HTERT RPE-1 (cell line): ENCODE results near the gene FXYD4.

Experiments used
- in situ Hi-C: fragments of 300-500 bp; cut with MboI; formaldehyde crosslinking; loops from 4 replicates; pipeline ENCODE4 v1.14.3; 2020; ENCODE audit warnings: low sequenced_read_pairs

FXYD4 gene

DNA sequence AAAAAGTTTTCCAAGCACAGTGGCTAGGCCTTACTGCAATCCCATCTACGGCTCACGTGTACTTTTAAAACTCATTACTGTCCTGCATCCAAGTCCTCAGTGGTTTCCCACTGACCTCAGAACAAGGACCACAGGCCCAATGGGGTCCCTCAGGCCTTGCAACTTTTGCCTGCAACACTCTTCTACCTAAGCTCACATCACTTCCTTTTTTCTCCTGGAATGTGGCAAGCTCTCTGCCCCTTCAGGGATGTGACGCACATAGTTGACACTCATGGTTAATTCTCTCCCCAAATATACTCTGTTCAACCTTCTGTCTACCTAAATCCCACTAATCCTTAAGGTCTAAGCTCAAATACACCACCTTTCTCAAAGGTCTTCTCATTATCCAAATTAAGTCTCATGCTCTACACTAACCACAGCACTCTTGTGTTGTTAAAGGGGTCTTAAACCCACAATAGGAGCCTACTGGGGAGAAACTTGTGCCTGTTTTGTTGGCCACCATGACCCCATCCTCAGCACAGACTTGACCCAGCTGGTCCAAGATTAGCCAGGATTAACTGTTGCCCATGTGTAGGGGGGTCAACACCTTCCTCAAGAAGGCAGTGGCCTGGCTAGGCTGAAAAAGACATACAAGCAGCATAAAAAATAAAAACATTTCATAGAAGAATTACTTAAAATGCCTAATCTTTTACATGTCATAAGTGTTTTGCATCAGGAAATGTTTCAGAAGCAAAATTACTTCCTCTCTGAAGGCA is 22.3 kb downstream of the FXYD4 start:
- in situ Hi-C loops = no loop called here

- in situ Hi-C loops = no loop called here
Observed at GRCh38 chr10:43394868-43395267, 23.4 kb downstream of the FXYD4 start.

- in situ Hi-C loops = no loop called here
Observed at GRCh38 chr10:43395571-43396060, 24.2 kb downstream of the FXYD4 start.

DNA sequence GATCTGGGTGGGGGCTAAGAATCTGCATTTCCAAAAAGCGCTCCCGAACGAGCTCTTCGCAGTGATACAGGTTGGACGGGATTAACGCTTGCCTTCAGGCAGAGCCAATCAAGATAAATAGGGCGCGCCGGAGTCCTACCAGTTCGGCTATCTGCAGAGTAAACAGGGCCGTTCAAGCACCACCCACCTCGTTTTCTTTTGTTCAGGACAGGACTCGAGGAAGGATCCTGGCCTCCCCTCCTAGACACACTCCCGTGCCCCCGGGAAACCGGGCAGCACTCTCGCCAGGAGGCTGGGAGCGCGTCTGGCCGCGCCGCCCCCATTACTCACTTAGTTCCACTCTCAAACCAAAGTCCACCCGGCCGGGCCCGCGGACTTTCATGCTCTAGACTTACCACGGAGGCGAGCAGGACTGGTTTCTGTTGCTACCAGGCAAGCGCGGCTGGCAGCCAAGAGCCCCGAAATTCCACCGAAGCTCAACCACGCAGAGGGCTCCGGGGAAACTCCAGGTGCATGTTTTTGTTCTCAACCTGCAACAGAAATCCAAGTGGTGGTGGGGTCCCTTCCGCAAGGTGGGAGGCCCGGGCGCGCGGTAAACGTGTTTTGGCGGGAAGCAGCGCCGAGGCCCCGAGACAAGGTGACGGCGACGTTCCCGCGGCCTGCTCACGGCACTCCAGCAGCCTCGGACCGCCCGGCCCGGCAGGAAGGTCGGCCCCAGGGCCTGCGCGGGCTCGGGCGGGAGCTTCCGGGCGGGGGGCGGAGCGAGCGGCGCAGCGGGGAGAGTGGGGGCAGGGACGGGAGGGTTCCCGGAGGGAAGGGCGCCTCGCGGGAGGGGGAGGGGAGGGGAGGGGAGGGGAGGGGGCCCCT is 24.9 kb downstream of the FXYD4 start:
- in situ Hi-C loops = no loop called here

DNA sequence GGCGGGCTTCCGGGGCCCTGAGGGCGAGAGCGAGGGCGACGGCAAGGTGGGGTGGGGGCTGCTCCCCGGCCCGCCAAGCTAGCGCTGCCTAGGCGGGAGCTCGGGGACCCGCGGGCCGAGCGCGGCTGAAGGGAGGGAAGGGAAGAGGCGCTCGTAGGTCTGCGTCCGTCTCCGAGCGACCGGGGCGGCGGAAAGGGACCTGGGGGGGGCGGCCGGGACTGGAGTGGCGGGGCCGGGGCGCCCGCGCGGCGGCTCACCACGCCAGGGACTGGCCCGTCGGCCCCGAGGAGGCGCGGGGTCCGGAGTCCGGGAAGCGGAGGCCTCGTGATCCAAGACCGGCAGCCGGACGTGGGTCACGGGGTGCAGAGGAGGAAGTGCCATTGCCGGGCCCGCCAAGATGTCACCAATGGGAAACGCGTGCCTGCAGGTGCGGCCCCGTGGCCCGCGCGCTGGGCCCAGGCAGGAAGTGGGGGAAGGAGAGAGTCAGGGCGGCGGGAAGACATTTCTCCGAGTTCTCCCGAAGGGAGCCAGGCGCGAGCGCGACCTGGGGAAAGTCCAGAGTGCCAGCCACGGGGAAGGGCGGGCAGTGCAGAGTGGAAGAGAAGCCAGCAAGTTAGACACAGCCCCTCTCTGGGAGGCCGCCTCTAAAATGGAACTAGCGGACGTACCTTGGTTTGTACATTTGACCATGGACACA is 25.6 kb downstream of the FXYD4 start:
- in situ Hi-C loops = no loop called here

DNA sequence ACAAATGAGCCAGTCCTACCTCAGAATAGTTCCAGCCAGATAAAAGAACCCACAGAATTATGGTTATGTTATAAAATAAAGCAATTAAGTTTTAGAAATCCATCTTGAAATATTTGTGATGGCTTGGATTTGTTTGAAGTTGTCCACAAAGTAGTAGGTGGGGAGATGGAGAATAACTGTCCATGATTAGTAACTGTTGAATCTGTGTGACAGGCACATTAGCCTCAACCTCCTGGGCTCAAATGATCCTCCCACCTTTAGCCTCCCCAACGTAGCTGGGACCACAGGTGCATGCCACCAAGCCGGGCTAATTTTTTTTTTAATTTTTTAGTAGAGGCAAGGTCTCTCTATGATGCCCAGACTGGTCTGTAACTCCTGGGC is 27.5 kb downstream of the FXYD4 start:
- in situ Hi-C loops = no loop called here

DNA sequence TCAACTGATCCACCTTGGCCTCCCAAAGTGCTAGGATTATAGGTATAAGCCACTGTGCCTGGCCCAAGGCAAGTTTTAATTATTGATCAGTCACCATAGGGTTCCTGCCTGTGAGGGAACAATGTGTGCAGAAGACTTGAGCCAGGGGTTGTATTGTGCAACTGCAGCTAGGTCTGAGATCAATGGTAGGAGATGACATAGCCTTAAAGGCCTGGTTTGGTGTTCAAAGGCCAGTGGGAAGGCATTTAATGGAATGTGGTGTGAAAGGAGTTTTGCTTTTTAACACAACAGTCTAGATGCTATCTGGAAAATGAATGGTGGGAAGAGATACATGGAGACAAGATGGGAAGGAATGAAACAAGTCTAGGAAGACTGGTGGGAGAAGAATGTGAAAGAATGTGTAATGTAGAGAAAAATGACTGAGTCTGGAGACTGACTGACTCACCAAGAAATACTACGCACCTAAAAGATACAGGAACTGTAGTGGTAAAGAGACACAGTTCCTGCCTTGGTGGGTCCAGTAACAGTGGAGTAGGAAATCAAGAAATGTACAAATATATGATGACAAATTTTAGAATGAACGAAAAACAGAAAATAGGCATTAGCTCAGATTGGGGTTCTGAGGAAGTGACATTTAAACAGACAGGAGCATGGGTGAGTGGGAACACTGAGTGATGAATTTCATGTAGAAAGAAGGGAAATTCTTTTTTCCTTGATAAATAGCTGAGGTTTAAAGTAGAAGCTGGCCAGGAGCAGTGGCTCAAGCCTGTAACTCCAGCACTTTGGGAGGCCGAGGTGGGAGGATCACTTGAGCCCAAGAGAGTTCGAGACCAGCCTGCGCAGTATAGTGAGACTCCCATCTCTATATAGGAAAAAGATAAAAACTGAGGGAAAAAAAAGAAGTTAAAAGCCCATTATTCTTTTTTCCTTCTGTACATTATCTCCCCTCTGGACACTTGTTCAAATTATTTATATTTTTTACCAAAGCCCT is 28.2 kb downstream of the FXYD4 start:
- in situ Hi-C loops = no loop called here

- in situ Hi-C loops = no loop called here
Observed at GRCh38 chr10:43401627-43402026, 30.2 kb downstream of the FXYD4 start.

GRCh38 chr10:43402176-43402575 is 30.7 kb downstream of the FXYD4 start:
- in situ Hi-C loops = no loop called here

DNA sequence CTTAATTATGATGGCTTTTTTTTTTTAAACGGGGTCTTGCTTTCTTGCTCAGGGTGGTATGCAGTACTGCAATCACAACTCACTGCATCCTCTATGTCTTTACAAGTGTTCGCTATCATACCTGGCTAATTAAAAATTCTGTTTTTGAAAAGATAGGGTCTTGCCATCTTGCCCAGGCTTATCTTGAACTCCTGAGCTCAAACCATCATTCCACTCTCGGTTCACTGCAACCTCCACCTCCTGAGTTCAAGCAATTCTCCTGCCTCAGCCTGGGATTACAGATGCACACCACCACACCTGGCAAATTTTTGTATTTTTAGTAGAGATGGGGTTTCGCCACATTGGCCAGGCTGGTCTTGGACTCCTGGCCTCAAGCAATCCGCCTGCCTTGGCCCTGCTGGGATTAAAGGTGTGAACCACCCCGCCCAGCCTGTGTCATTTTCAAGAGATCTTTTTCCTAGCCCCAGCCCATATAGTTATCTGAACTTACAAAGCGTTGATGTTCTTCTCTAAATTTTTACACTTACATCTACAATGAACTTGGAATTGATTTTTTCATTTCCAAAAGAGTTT is 31.5 kb downstream of the FXYD4 start:
- in situ Hi-C loops = no loop called here

- in situ Hi-C loops = no loop called here
Observed at GRCh38 chr10:43403911-43404703, 32.7 kb downstream of the FXYD4 start.

GRCh38 chr10:43404704-43405084 is 33.3 kb downstream of the FXYD4 start:
- in situ Hi-C loops = no loop called here

DNA sequence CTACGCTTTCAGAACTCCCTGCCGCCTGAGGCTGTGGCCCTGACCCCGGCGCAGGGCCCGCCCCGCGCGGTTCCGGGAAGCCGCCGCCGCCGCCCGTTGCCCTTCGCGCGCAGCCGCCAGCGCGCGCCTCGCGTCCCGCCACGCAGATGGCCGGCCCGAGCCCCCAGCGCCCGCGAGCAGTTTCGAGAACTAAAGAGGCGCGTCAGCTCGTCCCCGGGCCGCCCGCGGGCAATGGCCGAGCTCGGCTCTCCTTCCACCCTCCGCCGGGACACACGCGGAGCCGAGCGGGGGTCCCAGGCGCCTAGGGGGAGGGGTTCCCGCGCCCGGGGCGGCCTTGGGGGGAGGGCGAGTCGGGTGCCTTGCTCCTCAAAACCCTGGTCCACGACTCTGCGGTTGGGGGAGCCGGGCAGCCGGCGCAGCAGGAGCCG is 35.7 kb downstream of the FXYD4 start:
- in situ Hi-C loops = no loop called here

- in situ Hi-C loops = no loop called here
Observed at GRCh38 chr10:43407576-43408330, 36.3 kb downstream of the FXYD4 start.

DNA sequence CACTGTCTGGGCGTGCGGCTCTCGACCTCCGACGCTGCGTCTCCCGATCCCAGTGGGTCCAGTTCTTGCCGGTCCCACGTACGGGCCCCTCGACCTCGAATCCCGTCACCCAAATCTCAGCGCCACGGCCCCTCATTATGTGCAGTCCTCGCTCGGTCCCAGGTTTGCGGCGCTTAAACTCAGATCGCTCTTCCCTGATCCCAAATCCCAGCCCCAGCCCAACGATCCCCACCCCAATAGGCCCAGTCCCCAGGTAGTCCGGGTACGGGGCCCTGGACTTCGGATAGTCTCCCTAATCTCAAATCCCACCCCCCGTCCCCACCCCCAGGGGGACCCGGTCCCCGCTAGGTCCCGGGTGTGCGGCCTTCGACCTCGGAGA is 36.9 kb downstream of the FXYD4 start:
- in situ Hi-C loops = no loop called here

DNA sequence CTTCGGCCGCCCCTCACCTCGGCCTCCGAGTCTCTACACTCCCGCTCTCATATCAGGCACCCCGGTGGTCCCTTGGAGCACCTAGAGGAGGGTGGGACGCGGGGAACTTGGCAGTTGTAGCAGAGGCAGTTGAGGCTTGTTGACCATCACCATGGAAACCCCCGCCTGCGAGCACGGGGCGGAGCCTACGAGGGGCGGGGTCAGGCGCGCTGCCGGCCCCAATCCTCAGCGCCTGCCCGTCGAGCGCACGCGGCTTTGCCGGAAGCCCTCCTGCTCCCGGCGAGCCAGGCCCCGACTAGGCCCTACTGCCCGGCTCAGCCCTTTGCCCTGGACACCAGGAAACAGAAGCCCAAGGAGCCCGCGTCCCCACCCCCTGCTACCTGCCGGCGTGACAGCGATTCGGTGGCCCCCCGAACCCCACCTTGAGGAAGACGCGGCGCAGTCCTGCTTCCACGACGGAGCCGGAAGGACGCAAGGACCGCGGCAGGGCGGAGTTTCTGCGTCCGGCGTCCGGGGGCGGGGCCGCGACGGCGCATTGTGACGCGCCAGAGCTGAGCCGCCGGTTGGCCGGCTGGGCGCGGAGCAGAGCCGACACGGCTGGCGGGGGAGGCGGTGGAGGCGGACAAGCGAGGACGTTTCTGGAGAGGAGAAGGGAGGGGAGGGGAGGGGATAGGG is 37.4 kb downstream of the FXYD4 start, which contains the start of gene HNRNPF:
Gene HNRNPF (minus strand): TSS at position 477 of the 675 bp plus-strand sequence. CDS start 21,302 bp downstream, outside the sequence.
- in situ Hi-C loops = no loop called here

- in situ Hi-C loops = no loop called here
Observed at GRCh38 chr10:43409385-43410109, 38.1 kb downstream of the FXYD4 start.
